HG03097 (cell line): ENCODE measurements around the gene TIMM23.
"Not testable (repeated sequence)": the region's sequence is repeated elsewhere in the genome, so short reads cannot be mapped to it uniquely, and the experiment has no call there.

ENCODE experiments used
- ATAC-seq: cut with Tn5 transposase; IDR thresholded peaks from one replicate; pipeline ENCODE4 v1.9.1; 2021; ENCODE audit not compliant: unreplicated experiment, low FRiP score

The TIMM23 gene

DNA sequence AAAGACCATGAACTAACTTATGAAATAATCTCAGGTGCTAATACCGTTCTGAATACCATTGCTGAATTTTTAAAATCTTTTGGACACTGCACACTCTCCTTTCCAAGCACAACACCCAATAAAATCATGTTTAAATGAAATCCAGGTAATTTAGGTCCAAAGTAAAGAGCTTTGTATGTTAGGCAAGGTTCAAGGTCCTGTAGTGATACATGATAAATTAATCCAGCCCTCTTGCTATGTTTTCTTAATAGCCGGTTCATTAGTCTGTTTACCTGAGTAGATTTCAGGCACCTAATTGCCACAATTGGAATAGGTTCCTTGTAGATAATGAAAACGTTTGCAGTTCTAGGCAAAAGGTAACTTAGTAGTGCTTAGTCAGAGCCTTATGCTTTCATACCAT, 13.3 kb downstream of the TIMM23 start:
- not testable (repeated sequence) for ATAC-seq

DNA sequence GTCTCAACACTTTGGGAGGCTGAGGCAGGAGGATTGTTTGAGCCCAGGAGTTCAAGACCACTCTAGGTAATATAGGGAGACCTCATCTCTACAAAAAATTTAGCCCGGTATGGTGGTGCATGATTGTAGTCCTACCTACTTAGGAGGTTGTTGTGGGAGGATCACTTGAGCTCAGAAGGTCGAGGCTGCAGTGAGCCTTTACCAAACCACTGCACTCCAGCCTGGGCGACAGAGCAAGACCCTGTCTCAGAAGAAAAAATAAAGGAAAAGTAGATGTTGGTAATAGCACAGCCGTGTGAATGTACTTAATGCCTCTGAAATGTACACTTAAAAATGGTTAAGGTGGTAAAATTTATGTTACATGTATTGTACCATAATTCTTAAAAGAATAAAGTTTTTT, 25.3 kb downstream of the TIMM23 start:
- ATAC-seq = no peak

DNA sequence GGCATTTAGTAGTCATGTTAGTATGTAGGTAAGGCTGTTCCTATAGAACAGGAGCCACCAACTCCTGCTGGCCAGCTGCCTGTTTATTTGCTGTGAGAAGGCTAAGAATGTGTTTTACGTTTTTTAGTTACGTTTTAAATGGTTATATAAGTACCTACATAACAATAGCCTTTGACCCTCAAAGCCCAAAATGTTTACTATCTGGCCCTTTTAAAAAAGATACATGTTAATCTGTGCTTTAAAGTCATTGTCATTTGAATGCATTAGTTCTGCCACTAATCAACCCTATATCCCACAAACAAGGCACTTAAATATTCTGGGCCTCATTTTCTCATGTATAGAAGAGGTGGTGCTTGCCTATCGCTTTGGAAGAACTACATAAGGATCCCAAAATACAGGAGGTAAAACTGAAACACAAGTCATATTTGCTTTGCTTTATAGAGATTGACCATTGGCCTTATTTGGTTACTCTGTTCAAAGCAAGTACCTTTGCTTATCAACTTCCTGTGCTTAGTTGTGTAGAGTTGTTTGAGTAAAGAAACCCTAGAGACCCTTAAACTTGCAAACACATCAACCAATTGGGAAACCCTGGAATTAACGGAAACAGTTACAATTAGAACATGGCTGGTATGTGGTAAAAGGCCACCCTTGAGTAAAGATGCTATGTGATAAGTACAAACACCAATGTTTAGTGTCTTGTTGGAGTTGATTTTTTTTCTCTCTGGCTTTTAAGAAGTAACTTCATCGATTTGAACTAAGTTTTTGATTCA, 25.9 kb downstream of the TIMM23 start:
- no peak for ATAC-seq

DNA sequence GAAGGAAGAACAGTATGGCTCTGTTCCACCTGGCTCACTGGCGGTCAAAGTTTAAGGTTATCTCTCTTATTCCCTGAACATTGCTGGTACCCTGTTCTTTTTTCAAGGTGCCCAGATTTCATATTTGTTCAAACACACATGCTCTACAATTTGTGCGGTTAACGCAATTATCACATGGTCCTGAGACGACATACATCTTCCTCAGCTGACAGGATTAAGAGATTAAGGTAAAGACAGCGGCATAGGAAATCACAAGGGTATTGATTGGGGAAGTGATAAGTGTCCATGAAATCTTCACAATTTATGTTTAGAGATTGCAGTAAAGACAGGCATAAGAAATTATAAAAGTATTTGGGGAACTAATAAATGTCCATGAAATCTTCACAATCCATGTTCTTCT, 27.7 kb downstream of the TIMM23 start:
- ATAC-seq = not testable (repeated sequence)

DNA sequence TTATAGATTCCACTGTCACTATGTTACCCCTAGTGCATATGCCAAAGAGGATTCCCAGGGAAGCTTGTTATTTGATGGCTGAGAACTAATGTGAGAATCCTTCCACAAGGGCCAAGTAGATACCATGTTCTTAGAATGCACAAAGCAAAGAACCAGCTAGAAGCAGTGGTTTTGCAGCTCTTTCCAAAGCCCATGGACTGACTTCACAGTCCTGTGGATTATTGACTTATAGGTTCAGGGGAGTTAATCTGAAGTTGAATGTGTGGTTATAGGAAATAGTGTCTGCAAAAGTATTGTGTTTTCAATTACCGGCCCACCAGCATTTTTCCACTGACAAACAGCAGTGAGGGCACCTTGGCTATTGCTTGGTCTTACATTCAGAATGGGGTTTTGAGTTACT, 28.2 kb downstream of the TIMM23 start:
- no peak for ATAC-seq

GRCh38 chr10:46001187-46001756, 29.0 kb downstream of the TIMM23 start:
- no peak for ATAC-seq

- ATAC-seq = not testable (repeated sequence)
Measured at GRCh38 chr10:46002189-46002687, 29.9 kb downstream of the TIMM23 start.

GRCh38 chr10:46002916-46003693, 30.8 kb downstream of the TIMM23 start:
- no peak for ATAC-seq

- ATAC-seq = no peak
Measured at GRCh38 chr10:46004963-46005362, 32.7 kb downstream of the TIMM23 start.

DNA sequence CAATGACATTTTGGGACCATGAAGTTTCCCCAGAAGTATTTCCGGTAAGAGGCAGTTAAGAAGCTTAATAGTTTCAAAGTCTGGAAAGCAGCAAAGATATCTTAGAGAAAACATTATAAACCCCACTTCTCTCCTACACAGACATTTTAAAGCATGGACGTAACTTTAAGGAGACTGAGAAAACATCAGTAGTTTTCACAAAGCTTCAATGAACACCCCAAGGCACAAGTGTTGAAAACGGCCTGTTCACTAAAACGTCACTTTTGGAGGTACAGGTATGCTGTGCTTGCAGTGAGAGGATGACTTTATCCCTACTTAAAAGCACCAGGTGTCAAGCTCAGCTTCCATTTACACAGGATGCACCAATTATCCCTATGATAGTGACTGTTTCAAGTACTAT, 33.1 kb downstream of the TIMM23 start:
- no peak for ATAC-seq

- ATAC-seq = no peak
Measured at GRCh38 chr10:46006219-46006618, 33.9 kb downstream of the TIMM23 start.

DNA sequence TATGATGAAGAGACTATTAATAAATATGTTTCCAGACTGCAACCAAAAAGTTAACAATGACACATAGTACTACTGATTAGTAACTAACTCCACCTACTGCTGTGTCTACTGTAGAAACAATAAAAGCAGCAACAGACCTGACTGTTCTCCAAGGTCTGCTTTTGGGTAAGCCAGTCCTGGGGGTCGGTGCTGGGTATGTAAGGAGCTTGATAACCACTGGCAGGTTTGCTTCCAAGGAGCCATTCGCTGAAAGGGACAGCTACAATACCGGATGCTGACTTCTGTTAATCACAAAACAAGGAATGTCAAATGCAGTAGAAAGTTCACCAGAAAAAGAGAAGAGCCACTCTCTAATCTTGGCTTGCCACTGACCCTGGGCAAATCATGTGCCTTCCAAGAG, 40.5 kb downstream of the TIMM23 start:
- ATAC-seq = no peak

DNA sequence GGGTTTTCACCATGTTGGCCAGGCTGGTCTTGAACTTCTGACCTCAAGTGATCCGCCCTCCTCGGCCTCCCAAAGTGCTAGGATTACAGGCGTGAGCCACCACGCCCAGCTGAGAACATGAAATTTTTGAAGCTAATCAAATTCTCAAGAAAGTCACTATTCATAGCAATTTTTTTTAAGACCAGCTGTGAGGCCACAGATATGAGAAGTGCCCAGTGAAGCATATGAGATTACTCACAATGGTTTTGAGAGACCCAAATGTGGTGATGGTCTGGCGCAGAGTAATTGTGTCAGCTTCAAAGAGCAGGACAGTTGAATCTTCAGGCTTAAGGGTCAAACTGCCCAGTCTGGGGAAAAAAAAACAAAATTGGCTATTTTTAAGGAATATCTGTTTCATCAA, 41.9 kb downstream of the TIMM23 start:
- ATAC-seq = no peak

GRCh38 chr10:46014683-46015405, 42.6 kb downstream of the TIMM23 start:
- ATAC-seq = no peak

DNA sequence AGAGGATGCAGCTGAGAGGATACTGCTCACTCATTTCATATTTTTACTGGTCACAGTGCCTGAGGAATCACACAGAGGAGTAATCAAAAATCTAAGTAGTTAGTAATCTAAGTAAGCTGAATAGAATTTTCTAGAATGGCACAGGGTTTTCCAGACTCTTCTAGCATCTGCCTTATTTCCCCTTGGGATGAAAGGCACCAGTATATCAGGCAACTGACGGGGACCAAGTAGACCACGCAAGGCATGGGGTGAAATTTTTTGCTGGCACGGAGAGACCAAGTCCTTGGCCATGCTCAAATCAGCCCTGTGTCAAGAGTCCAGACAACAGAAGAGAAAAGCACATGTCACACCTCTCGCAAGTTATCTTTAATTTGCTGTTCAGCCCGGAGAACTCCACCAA, 43.9 kb downstream of the TIMM23 start:
- no peak for ATAC-seq

DNA sequence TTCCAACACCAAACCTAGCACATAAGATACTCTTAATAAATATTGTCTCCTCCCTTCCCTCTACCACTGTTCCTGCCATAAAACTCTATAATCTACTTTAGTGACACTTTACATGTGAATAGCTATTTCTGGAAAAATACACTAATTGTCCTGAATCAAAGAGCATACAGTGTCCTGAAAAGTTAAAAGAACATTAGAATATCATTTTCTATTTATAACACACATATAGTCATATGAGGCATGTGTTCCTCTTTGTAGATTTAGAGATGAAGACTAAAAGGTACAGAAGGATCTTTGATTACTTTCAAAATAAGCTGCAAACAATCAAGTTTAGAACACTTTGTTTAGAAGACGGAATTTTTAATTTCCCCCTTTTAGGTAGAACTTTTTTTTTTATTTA, 44.5 kb downstream of the TIMM23 start:
- no peak for ATAC-seq

GRCh38 chr10:46017733-46018132, 45.4 kb downstream of the TIMM23 start:
- no peak for ATAC-seq

- ATAC-seq = no peak
Measured at GRCh38 chr10:46018453-46019176, 46.3 kb downstream of the TIMM23 start.

DNA sequence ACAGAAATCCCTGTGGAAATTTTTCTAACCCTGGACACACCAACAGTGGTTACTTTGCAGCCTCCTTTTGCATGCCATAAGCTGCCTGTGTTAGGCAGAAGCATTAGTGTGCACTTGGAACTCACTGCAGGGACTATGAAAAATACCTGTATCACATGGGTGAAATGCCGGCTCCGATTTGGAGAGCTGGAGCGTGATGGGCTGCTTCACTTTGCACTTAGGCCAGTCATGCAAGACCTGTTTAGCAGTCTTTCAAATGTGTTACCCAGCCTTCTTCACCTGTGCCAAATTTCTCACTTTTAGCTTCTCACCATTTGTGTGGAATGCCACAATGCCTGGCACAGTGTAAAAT, 46.9 kb downstream of the TIMM23 start:
- no peak for ATAC-seq

DNA sequence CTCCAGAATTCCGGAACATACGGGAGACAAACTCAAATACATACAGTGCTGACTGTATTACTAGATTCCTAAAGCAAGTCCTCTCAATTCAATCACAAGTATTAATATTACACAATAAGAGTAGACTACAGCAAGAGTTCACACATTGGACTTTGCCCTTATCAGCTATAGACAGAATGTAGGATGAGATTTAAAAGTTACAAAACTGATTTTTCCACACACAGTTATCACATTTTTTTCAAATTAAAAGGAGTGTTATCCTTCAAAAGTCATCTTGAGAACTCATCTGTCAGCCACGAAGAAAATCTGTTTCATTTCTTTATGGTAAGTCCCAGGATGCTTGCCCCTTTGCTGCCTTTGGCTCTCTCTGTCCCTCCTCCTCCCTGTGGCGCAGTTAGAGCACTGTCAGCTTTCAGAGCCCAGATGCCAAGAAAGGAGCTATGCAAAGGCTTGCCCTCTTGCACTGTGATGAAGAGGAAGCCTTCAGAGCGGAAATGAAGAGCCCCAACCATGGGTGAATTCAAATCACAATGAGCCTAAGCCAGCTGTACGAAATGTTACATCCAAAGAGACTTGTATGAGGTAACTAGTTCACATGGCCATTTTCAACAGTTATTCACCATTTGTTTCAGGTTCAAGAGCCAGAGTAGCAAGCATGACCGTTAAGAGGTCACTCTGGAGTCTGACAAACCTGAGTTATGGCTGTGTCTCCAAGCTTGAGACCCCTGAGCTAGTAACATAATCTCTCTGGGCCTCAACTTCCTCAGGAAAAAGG, 47.5 kb downstream of the TIMM23 start:
- ATAC-seq = no peak
